Fibroblast of the aortic adventitia (primary cell): ENCODE results near the gene SNX25. TPM values are rescaled to one million over a fixed set of nuclear protein-coding genes. Genes with fewer than 3 reads are reported as not detected.
A peak's percentile ranks its signal among the peaks of the same experiment; 100 is the strongest.

ENCODE experiments used
- DNase-seq: peaks from one replicate; pipeline ENCODE4 v3.0.0-alpha.2; 2010; ENCODE audit warnings: low read depth
- H3K4me3 ChIP-seq: 2 replicates; pipeline ENCODE4 v1.5.1; 2011; ENCODE audit warnings: low read depth, mild to moderate bottlenecking, control low read depth, low read length, moderate library complexity
- CTCF ChIP-seq: IDR thresholded peaks from 2 replicates; pipeline ENCODE4 v1.5.1; 2011; ENCODE audit warnings: mild to moderate bottlenecking, low read length, control low read depth, inconsistent platforms; ENCODE audit not compliant: insufficient read depth
- total RNA-seq: library from RNA; depleted of rRNA; stranded (reverse); fragments of >200 nt; gene quantifications from 2 replicates; pipeline ENCODE4 v1.2.3, GENCODE V29; 2012; ENCODE audit warnings: low replicate concordance

The SNX25 gene
- total RNA-seq, 1 donor = 27.5 TPM

DNA sequence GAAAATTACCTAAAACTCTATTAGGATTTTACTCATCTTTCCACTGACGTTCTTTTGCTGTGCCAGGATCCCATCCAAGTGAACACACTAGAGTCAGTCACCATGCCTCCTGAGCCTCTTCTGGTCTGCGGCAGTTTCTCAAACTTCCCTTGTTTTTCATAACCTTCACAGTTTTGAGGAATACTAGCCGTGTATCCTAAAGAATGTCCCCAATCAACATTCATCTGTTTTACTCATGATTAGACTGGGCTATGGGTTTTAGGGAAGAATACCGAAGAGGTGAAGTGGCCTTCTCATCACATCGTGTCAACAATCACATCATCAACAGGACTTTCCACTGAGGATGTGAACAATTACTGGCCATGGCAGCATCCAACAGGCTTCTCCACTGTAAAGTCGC lies 181.5 kb downstream of the SNX25 start:
- TF ChIP-seq CTCF = no peak
- no peak for DNase-seq
- no peak overlapping the region for H3K4me3 ChIP-seq

GRCh38 chr4:185392156-185392555 lies 182.8 kb downstream of the SNX25 start:
- TF ChIP-seq CTCF = no peak
- DNase-seq = no peak
- no peak overlapping the region for H3K4me3 ChIP-seq

GRCh38 chr4:185394568-185395237 lies 185.3 kb downstream of the SNX25 start:
- no peak for TF ChIP-seq CTCF
- DNase-seq = no peak
- H3K4me3 ChIP-seq = peak overlapping the region; percentile 76

GRCh38 chr4:185395238-185395955 lies 186.0 kb downstream of the SNX25 start, which contains the start of gene LRP2BP:
Gene LRP2BP (minus strand): TSS chr4:185395924. CDS start chr4:185378186, 17,738 bp downstream.
- peak within 1 kb of the TSS; percentile 82 for H3K4me3 ChIP-seq
- DNase-seq = peak; percentile 94
- no peak for TF ChIP-seq CTCF

DNA sequence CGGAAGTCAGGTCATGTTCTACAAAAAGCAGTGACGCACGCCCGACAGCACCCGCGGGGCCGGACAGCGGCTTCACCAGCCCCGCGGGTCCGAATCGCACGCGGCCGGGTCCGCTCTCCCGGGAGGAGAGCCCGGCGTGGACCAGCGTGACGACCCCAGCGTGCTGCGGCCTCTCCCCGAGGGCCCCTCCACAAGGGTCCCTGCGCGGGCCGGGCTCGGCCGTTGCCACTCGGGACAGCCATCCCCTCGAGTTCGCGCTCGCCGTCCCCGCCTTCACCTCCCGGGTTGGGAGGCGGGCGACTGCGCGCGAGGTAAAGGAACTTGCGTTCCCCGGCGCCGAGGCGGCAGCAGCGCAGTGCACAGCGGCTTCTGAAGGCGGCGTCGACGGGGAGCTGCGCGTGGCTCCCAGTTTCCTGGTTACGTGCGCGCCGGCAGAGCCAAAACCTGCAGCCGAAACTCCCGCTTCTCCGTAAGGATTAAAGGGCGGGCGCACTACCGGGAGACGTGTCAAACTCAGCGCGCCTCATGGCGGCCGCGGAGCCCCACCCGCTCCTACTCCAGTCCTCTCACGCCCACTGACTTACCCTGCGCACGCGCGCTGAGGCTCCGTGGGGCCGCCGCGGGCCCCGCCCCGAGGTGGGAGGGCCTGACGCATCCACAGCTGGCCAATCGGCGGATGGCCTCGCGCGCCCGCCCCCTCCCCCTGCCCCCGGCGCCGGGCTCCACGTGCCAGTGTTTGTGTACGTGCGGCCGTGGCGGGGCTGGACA lies 186.7 kb downstream of the SNX25 start:
- peak; percentile 96 for DNase-seq
- no peak for TF ChIP-seq CTCF
- H3K4me3 ChIP-seq = peak overlapping the region; percentile 82

- DNase-seq = peak; percentile 28
- peak within 1 kb of the TSS; percentile 82 for H3K4me3 ChIP-seq
- no peak for TF ChIP-seq CTCF
Observed at GRCh38 chr4:185396724-185397385, 187.5 kb downstream of the SNX25 start, which contains the start of gene ANKRD37. Gene ANKRD37 (plus strand): TSS chr4:185396841. CDS start chr4:185396924, 83 bp downstream.
